Smooth muscle cell (in vitro differentiated cells): ENCODE measurements around the gene SERPINE2. TPM values are rescaled to one million over a fixed set of nuclear protein-coding genes. Genes with fewer than 3 reads are reported as not detected.
A peak's percentile ranks its signal among the peaks of the same experiment; 100 is the strongest.

Experiments used
- DNase-seq: peaks from one replicate; lab custom pipeline; 2025; ENCODE audit not compliant: unreplicated experiment; lab: John Stamatoyannopoulos, UW
- H2AFZ ChIP-seq: fragments of 200-600 bp; sonication (generic); 2 replicates; pipeline ENCODE4 v1.6.0; 2016; ENCODE audit warnings: antibody characterized with exemption, low read depth, mild to moderate bottlenecking
- H3F3A ChIP-seq: fragments of 200-600 bp; sonication (generic); 2 replicates; pipeline ENCODE4 v1.6.0; 2017; ENCODE audit warnings: antibody characterized with exemption, low read depth
- H3K27ac ChIP-seq: fragments of 200-600 bp; sonication (generic); 2 replicates; pipeline ENCODE4 v1.5.1; 2016; ENCODE audit warnings: low read depth, mild to moderate bottlenecking
- H3K27me3 ChIP-seq: fragments of 200-600 bp; sonication (generic); 2 replicates; pipeline ENCODE4 v1.6.1; 2016; ENCODE audit warnings: low read depth, mild to moderate bottlenecking
- H3K36me3 ChIP-seq: fragments of 200-600 bp; sonication (generic); 2 replicates; pipeline ENCODE4 v1.5.1; 2016; ENCODE audit warnings: low read depth
- H3K4me1 ChIP-seq: fragments of 200-600 bp; sonication (generic); 2 replicates; pipeline ENCODE4 v1.5.1; 2016; ENCODE audit warnings: low read depth
- H3K4me2 ChIP-seq: fragments of 200-600 bp; sonication (generic); 2 replicates; pipeline ENCODE4 v1.6.0; 2016; ENCODE audit warnings: mild to moderate bottlenecking
- H3K4me3 ChIP-seq: fragments of 200-600 bp; sonication (generic); 2 replicates; pipeline ENCODE4 v1.5.1; 2016; ENCODE audit warnings: mild to moderate bottlenecking
- H3K79me2 ChIP-seq: fragments of 200-600 bp; sonication (generic); 2 replicates; pipeline ENCODE4 v1.6.0; 2016; ENCODE audit warnings: low read depth, mild to moderate bottlenecking
- H3K9ac ChIP-seq: fragments of 200-600 bp; sonication (generic); 2 replicates; pipeline ENCODE4 v1.6.0; 2016; ENCODE audit warnings: low read depth
- H3K9me3 ChIP-seq: fragments of 200-600 bp; sonication (generic); replicated peaks from 2 replicates; pipeline ENCODE4 v1.5.1; 2016; ENCODE audit warnings: low read depth
- H4K20me1 ChIP-seq: fragments of 200-600 bp; sonication (generic); 2 replicates; pipeline ENCODE4 v1.6.0; 2016; ENCODE audit warnings: low read depth
- WGBS: methylation state at CpG from one replicate; pipeline ENCODE4 v1.1.7; 2016; ENCODE audit warnings: low lambda C conversion rate; 5-methylcytosine and 5-hydroxymethylcytosine counted together
- polyA plus RNA-seq: library from polyadenylated mRNA; unstranded; fragments of >200 nt; fragmentation: Nextera tagmentation; extraction: Ambion mirVana; gene quantifications from 2 replicates; pipeline ENCODE4 v1.2.1, GENCODE V29; 2016
- total RNA-seq: library from RNA; depleted of rRNA; stranded (reverse); fragments of >200 nt; gene quantifications from 2 replicates; pipeline ENCODE4 v1.2.3, GENCODE V29; 2014
- TF ChIP-seq, protein P1 (sequence below): fragments of 200-600 bp; sonication (generic); IDR thresholded peaks from 2 replicates; pipeline ENCODE4 v1.5.1; 2017; ENCODE audit warnings: borderline replicate concordance, mild to moderate bottlenecking, antibody characterized with exemption; ENCODE audit not compliant: insufficient read depth, poor library complexity, severe bottlenecking

The SERPINE2 gene, protein sequence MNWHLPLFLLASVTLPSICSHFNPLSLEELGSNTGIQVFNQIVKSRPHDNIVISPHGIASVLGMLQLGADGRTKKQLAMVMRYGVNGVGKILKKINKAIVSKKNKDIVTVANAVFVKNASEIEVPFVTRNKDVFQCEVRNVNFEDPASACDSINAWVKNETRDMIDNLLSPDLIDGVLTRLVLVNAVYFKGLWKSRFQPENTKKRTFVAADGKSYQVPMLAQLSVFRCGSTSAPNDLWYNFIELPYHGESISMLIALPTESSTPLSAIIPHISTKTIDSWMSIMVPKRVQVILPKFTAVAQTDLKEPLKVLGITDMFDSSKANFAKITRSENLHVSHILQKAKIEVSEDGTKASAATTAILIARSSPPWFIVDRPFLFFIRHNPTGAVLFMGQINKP
- 2,183 and 2,362 TPM in 2 replicates for total RNA-seq
- polyA plus RNA-seq, result 2,391 and 3,094 TPM in 2 replicates

DNA sequence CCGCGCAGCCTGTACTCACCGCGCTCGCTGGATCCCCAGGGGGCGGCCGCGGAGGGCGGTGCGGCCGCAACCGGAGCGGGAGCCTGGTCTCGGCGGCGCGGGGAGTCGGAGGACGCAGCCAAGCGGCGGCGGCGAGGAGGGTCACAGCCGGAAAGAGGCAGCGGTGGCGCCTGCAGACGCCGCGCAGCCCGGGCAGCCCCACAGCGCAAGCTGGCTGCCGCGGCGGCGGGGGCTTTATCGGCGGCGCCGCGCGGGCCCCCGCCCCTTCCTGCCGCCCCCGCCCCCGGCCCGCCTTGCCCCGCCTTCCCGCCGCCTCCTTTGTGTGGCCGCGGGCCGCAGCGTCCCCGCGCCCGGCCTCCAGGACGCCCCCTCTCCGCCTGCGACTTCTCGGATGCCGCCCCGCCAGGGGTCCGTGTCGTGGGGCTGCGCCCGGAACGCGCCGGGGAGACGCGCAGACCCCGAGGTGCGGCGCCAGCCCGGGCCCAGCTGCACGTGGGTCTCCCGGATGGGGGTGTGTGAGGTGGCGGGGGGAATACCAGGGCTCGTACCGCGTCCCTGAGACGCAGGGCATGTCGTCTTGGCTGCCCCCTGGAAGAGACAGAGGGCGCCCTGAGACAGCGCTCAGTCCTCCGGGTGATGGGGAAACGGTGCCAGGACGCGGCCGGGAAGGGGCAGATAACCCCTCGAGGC is at the start of gene SERPINE2:
Gene SERPINE2, minus strand, starts transcription at position 207 of the 690 bp plus-strand sequence. CDS start 37,386 bp downstream, outside the sequence.
- peaks cover 17% of the 10 kb centered on the region for H3K4me1 ChIP-seq
- peak within 1 kb of the TSS; percentile 31 for H2AFZ ChIP-seq
- WGBS, result under 1% methylated on average over 42 of the region's 91 CpGs
- peak within 1 kb of the TSS; percentile 67 for H3K4me3 ChIP-seq
- H3K9me3 ChIP-seq, result no peaks in the 10 kb centered on the region
- DNase-seq, result peak; percentile 94
- H3F3A ChIP-seq, result peaks cover 3% of the 10 kb centered on the region
- peaks cover 46% of the 10 kb centered on the region for H3K79me2 ChIP-seq
- TF ChIP-seq, protein P1, sequence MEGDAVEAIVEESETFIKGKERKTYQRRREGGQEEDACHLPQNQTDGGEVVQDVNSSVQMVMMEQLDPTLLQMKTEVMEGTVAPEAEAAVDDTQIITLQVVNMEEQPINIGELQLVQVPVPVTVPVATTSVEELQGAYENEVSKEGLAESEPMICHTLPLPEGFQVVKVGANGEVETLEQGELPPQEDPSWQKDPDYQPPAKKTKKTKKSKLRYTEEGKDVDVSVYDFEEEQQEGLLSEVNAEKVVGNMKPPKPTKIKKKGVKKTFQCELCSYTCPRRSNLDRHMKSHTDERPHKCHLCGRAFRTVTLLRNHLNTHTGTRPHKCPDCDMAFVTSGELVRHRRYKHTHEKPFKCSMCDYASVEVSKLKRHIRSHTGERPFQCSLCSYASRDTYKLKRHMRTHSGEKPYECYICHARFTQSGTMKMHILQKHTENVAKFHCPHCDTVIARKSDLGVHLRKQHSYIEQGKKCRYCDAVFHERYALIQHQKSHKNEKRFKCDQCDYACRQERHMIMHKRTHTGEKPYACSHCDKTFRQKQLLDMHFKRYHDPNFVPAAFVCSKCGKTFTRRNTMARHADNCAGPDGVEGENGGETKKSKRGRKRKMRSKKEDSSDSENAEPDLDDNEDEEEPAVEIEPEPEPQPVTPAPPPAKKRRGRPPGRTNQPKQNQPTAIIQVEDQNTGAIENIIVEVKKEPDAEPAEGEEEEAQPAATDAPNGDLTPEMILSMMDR, result peak; percentile 39
- peak within 1 kb of the TSS; percentile 61 for H3K27ac ChIP-seq
- H4K20me1 ChIP-seq, result peaks cover 47% of the 10 kb centered on the region
- H3K4me2 ChIP-seq, result peak within 1 kb of the TSS; percentile 91
- peak within 1 kb of the TSS; percentile 79 for H3K9ac ChIP-seq
- no peaks in the 10 kb centered on the region for H3K36me3 ChIP-seq
- H3K27me3 ChIP-seq, result no peaks in the 10 kb centered on the region

DNA sequence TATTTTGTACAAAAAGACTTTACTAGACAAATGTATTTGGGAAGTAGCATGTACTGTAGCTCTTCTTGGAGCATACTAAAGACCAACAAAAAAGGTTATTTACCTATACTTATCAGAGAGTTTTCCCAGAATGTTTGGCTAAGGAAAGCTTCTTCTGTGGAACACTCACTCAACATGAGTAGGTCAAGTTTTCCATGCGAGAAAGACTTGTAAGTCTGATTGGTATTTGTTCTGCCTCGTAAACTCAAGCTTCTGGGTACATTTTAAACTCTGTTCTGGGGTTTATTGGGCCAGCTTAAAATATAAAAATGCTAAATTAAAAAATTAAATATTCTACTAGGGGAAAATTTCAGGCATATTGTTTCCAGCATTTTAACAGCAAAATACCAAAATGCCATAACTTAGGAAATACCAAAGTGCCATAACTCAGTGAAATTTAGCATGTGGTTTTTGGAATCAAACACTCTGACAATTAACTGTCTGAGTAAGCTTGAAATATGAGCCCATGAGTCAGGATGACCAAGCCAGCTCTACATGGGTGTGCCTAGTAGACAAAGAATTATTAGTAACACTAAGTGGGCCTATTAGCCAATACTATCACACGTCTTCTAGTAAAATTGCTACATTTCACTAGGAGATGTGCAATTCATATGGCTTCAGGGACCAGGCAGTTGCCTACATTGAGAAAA is 47.3 kb upstream of the SERPINE2 start:
- no peak overlapping the region for H3K4me3 ChIP-seq
- H3K9me3 ChIP-seq, result no peaks in the 10 kb centered on the region
- DNase-seq, result no peak
- peak overlapping the region; percentile 94 for H3K27ac ChIP-seq
- H3K4me2 ChIP-seq, result peak overlapping the region; percentile 67
- no peaks in the 10 kb centered on the region for H3K79me2 ChIP-seq
- no peaks in the 10 kb centered on the region for H3K27me3 ChIP-seq
- WGBS, result 2% methylated on average over 3 of the region's 3 CpGs
- no peak overlapping the region for H2AFZ ChIP-seq
- TF ChIP-seq, protein P1, result no peak
- no peaks in the 10 kb centered on the region for H3K36me3 ChIP-seq
- peaks cover 10% of the 10 kb centered on the region for H3F3A ChIP-seq
- H3K4me1 ChIP-seq, result peaks cover 15% of the 10 kb centered on the region
- no peaks in the 10 kb centered on the region for H4K20me1 ChIP-seq
- peak overlapping the region; percentile 82 for H3K9ac ChIP-seq

DNA sequence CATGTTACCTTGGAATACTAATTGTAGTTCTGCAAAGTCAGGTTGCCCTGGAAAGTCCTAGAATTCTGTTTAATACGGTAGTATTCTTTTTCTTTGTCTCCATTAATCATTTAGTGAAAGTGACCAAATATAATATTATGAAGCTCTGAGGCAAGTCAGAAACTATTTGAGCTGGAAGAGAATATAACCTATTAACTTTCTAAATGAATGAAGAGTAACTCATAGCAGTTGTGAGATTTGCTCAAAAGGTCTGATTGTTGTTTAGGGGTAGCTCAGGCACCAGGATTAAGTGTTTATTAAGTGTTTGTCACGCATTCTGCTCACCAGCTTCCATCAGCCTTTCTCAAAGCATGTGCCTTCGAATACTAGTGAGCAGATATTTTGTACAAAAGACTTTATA is 46.7 kb upstream of the SERPINE2 start:
- H3K4me2 ChIP-seq, result peak overlapping the region; percentile 67

More for the DNA sequence above, 46.7 kb upstream of the SERPINE2 start:
- Histone ChIP-seq H3K4me3 (no peak overlapping the region), H3K9me3 (no peaks in the 10 kb centered on the region), H3K27ac (peak overlapping the region; percentile 94), H3K4me1 (peaks cover 15% of the 10 kb centered on the region), H3F3A (peaks cover 10% of the 10 kb centered on the region), H4K20me1 (no peaks in the 10 kb centered on the region), H2AFZ (no peak overlapping the region), H3K27me3 (no peaks in the 10 kb centered on the region), H3K36me3 (no peaks in the 10 kb centered on the region), H3K79me2 (no peaks in the 10 kb centered on the region), H3K9ac (peak overlapping the region; percentile 46)
- no peak for DNase-seq
- WGBS, result 74% methylated on average over 3 of the region's 3 CpGs
- TF ChIP-seq, protein P1, result no peak
